Mesodermal cell (in vitro differentiated cells): ENCODE results near the gene RASL10A.

Source experiments
- H3K27ac ChIP-seq: 2 replicates; pipeline ENCODE4 v1.7.0; 2013; ENCODE audit warnings: mild to moderate bottlenecking, low read depth, low read length, moderate library complexity; ENCODE audit not compliant: severe bottlenecking
- H3K36me3 ChIP-seq: 2 replicates; pipeline ENCODE4 v1.7.1; 2013; ENCODE audit warnings: mild to moderate bottlenecking, low read length, moderate library complexity; ENCODE audit not compliant: control insufficient read depth, insufficient read depth
- H3K4me1 ChIP-seq: one replicate; pipeline ENCODE4 v1.7.1; 2013; ENCODE audit warnings: mild to moderate bottlenecking, low read length; ENCODE audit not compliant: insufficient read depth, control insufficient read depth, poor library complexity, severe bottlenecking
- H3K4me3 ChIP-seq: 2 replicates; pipeline ENCODE4 v1.7.0; 2013; ENCODE audit warnings: low read length, control low read depth, mild to moderate bottlenecking; ENCODE audit not compliant: insufficient read depth, poor library complexity, severe bottlenecking; ENCODE audit errors: extremely low read depth
- H3K9me3 ChIP-seq: 2 replicates; pipeline ENCODE4 v1.7.1; 2013; ENCODE audit warnings: mild to moderate bottlenecking, low read length, moderate library complexity; ENCODE audit not compliant: control insufficient read depth
- WGBS, 2 experiments: methylation state at CpG; one replicate each; pipeline ENCODE4 v1.1.5; 2013; ENCODE audit warnings: missing lambda C conversion rate in 2 of 2; ENCODE audit not compliant: insufficient coverage in 2 of 2; 5-methylcytosine and 5-hydroxymethylcytosine counted together

Gene RASL10A

GRCh38 chr22:29311464-29312217, 3.9 kb downstream of the RASL10A start:
- 90 to 92% methylated on average over 44 to 50 of the region's 50 CpGs for WGBS, 2 experiments
- no peak overlapping the region for H3K4me3 ChIP-seq
- peaks cover 22% of the 10 kb centered on the region for H3K36me3 ChIP-seq
- H3K4me1 ChIP-seq, result peaks cover 23% of the 10 kb centered on the region
- peak overlapping the region; percentile 69 for H3K27ac ChIP-seq
- H3K9me3 ChIP-seq, result no peaks in the 10 kb centered on the region

DNA sequence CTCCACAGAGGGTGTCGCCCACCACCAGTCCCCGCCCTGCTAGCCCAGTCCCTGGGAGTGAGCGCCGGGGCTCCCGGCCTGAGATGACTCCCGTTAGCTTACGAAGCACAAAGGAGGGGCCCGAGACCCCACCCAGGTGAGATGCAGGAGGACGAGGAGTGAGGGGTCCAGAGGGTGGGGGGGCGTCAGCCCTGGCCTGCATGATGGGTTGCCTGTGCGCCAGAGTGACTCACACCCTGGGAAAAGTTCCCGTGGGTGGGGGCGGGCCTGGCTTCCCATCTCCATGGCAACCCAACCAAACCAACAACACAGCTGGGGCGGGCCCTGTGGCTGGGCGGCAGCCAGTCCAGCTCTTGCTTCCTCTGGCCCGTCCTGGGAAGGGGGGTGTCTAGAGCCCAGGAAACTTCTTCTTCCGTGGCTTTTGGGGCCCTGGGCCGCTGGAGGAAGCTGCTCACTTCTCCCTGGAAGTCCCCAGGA, 4.6 kb downstream of the RASL10A start:
- peaks cover 22% of the 10 kb centered on the region for H3K36me3 ChIP-seq
- peak overlapping the region; percentile 69 for H3K27ac ChIP-seq
- no peak overlapping the region for H3K4me3 ChIP-seq
- 49 to 51% methylated on average over 4 to 12 of the region's 18 CpGs for WGBS, 2 experiments
- no peaks in the 10 kb centered on the region for H3K9me3 ChIP-seq
- H3K4me1 ChIP-seq, result peaks cover 23% of the 10 kb centered on the region

GRCh38 chr22:29310065-29310862, 5.2 kb downstream of the RASL10A start:
- Histone ChIP-seq H3K4me3 (no peak overlapping the region), H3K27ac (peak overlapping the region; percentile 69), H3K4me1 (peaks cover 23% of the 10 kb centered on the region), H3K36me3 (peaks cover 22% of the 10 kb centered on the region), H3K9me3 (no peaks in the 10 kb centered on the region)
- WGBS, 2 experiments, result 86 to 90% methylated on average over 16 to 21 of the region's 28 CpGs

DNA sequence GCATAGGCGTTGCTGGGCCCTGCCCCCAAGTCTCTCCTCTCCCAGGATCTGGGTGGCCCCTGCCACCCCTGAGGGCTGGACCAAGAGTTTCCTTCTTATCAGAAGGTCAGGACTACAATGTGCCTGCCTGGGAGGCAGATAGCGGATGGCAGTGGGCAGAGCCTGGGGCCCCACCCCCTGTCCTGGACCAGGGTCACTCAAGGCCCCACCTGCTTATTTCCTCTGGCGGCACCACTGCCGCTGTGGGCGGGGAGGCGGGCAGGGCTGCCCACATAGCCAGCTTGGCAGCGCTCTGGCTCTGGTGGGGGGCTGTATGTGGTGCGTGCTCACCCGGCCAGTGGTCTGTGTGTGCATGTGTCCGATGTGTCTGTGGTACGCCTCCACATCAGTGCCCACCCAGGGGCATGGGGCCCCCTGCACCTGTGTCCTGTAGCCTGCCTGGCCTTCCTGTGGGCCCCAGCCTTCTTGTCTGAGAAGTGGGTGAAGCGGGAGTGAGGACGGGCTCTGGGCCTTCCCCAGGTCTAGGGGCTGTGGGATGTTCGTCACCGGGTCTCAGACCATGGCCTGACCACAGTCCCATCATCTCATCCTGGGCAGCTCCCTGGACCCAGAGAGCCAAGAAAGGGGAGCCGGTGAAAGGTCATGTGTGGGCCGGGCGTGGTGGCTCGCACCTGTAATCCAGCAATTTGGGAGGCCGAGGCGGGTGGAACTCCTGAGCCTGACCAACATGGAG, 6.0 kb downstream of the RASL10A start:
- no peaks in the 10 kb centered on the region for H3K9me3 ChIP-seq
- H3K36me3 ChIP-seq, result peaks cover 22% of the 10 kb centered on the region
- no peak overlapping the region for H3K4me3 ChIP-seq
- WGBS, 2 experiments, result 95 to 98% methylated on average over 10 to 17 of the region's 21 CpGs
- H3K4me1 ChIP-seq, result peaks cover 23% of the 10 kb centered on the region
- H3K27ac ChIP-seq, result no peak overlapping the region

DNA sequence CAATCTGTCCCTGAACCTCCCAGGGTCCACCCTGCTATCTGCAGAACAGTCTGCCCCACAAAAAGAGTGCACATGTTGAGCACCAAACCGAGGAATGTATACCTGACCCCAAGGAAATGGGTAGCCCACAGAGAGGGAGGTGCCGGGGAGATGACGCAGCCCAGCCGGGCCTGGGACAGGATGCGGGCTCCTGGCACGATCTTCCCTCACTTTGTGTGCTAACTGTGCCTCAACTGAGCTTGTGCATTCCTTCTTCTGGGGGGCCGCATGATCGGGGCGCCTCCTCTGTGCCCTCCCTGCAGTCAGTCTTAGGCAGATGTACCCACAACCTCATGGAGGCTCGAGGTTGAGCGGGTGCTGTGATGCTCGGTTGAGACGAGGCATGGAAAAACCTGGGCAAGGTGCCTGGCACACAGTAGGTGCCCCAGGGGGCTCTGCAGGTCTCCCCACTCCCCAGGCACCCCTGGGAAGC, 6.7 kb downstream of the RASL10A start:
- Histone ChIP-seq H3K27ac (no peak overlapping the region), H3K36me3 (peaks cover 22% of the 10 kb centered on the region), H3K9me3 (no peaks in the 10 kb centered on the region), H3K4me3 (no peak overlapping the region), H3K4me1 (peaks cover 21% of the 10 kb centered on the region)
- WGBS, 2 experiments, result 80 to 82% methylated on average over 5 to 13 of the region's 13 CpGs

- no peak overlapping the region for H3K27ac ChIP-seq
- H3K36me3 ChIP-seq, result peaks cover 21% of the 10 kb centered on the region
- peaks cover 18% of the 10 kb centered on the region for H3K4me1 ChIP-seq
- 94 to 97% methylated on average over 49 to 50 of the region's 50 CpGs for WGBS, 2 experiments
- peak overlapping the region; percentile 71 for H3K4me3 ChIP-seq
- H3K9me3 ChIP-seq, result no peaks in the 10 kb centered on the region
Measured at GRCh38 chr22:29308148-29308790, 7.2 kb downstream of the RASL10A start.

GRCh38 chr22:29307596-29308147, 7.8 kb downstream of the RASL10A start:
- H3K4me3 ChIP-seq, result peak overlapping the region; percentile 71
- peaks cover 18% of the 10 kb centered on the region for H3K4me1 ChIP-seq
- 73 to 86% methylated on average over 16 to 18 of the region's 20 CpGs for WGBS, 2 experiments
- peaks cover 15% of the 10 kb centered on the region for H3K36me3 ChIP-seq
- no peak overlapping the region for H3K27ac ChIP-seq
- H3K9me3 ChIP-seq, result no peaks in the 10 kb centered on the region

- Histone ChIP-seq H3K9me3 (no peaks in the 10 kb centered on the region), H3K4me1 (peaks cover 18% of the 10 kb centered on the region), H3K4me3 (peak overlapping the region; percentile 71), H3K27ac (peak overlapping the region; percentile 95), H3K36me3 (peaks cover 9% of the 10 kb centered on the region)
- 2 to 6% methylated on average over 41 to 54 of the region's 83 CpGs for WGBS, 2 experiments
Measured at GRCh38 chr22:29306835-29307595, 8.5 kb downstream of the RASL10A start.

GRCh38 chr22:29306175-29306834, 9.2 kb downstream of the RASL10A start, which contains the start of gene GAS2L1:
GAS2L1 (plus strand) TSS chr22:29306650; CDS start chr22:29308106, 1,456 bp downstream.
- peak within 1 kb of the TSS; percentile 95 for H3K27ac ChIP-seq
- WGBS, 2 experiments, result 0% methylated on average over 24 to 30 of the region's 40 CpGs

More at GRCh38 chr22:29306175-29306834, 9.2 kb downstream of the RASL10A start, which contains the start of gene GAS2L1:
- peaks cover 2% of the 10 kb centered on the region for H3K36me3 ChIP-seq
- peak within 1 kb of the TSS; percentile 71 for H3K4me3 ChIP-seq
- H3K4me1 ChIP-seq, result peaks cover 13% of the 10 kb centered on the region
- H3K9me3 ChIP-seq, result no peaks in the 10 kb centered on the region
